NCI-H460 (cell line): ENCODE results near the gene OR10S1. TPM values are rescaled to one million over a fixed set of nuclear protein-coding genes. Genes with fewer than 3 reads are reported as not detected.
"Not testable (repeated sequence)": the region's sequence is repeated elsewhere in the genome, so short reads cannot be mapped to it uniquely, and the experiment has no call there.

ENCODE experiments used
- DNase-seq: peaks from one replicate; pipeline ENCODE4 v3.0.0-alpha.2; 2016; ENCODE audit warnings: low read depth; ENCODE audit errors: extremely low read depth
- polyA plus RNA-seq: library from polyadenylated mRNA; depleted of rRNA; stranded (reverse); fragments of >200 nt; gene quantifications from 2 replicates; pipeline ENCODE4 v1.2.3, GENCODE V29; 2014; cell fraction: nucleus; rRNA removed
- total RNA-seq: library from RNA; depleted of rRNA; stranded (reverse); fragments of >200 nt; shearing (Covaris generic); gene quantifications from 2 replicates; pipeline ENCODE4 v1.2.3, GENCODE V29; 2014; rRNA removed

OR10S1 gene, protein sequence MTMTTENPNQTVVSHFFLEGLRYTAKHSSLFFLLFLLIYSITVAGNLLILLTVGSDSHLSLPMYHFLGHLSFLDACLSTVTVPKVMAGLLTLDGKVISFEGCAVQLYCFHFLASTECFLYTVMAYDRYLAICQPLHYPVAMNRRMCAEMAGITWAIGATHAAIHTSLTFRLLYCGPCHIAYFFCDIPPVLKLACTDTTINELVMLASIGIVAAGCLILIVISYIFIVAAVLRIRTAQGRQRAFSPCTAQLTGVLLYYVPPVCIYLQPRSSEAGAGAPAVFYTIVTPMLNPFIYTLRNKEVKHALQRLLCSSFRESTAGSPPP
- total RNA-seq: not detected in 2 replicates
- not detected in 2 replicates for polyA plus RNA-seq

DNA sequence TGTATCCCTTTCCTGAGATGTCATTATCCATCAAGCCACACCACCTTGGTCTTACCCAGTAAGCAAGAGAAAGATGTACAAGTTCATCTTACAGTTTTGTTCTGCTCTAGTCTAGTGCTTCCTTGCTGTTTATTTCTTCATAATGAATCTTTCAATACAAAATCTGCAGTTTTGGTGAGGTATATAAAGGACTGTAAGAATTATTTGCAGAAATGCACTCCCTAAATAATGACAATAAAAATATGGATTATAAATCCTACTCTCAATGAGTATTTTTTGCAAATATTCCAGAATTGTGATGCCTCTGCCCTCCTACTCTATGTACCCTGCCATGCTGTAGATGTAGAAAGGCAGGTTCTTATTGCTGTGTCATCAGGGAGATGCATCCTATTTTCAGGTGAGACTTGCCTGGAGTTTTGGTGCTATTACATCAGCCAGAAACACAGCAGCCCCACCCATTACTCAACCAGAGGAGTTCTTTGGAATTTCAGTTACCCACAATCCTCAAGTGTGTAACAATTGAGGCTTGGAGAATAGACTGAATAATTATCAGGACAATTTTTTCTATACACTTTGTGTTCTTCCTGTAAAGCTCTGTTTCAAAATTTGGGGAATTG lies at the start of gene OR10S1:
Gene OR10S1, minus strand, starts transcription at position 51 of the 617 bp plus-strand sequence. CDS start 117 bp downstream, outside the sequence.
- DNase-seq: peak; percentile 7

DNA sequence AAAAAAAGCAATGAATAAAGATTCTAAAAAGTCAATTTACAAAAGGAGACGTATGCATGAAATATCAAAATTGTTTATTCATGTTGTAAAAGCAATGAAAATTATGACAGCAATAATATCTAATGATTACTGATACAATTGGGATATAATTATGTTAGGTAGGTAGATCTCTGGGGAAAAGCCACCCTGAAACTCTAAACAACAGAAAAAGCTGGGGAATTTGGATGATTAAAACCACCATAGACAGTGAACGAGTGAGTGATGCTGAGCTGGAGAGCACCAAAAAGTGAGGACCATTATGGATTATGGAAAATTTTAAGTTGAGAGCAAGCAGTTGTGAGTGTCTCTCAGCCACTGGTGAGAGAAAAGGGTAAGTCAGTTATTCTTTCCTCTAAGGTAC lies 48.9 kb upstream of the OR10S1 start, which contains the start of gene OR10G8:
Gene OR10G8, plus strand, starts transcription at position 301 of the 400 bp plus-strand sequence. CDS start 2,825 bp downstream, outside the sequence.
- DNase-seq: no peak

DNA sequence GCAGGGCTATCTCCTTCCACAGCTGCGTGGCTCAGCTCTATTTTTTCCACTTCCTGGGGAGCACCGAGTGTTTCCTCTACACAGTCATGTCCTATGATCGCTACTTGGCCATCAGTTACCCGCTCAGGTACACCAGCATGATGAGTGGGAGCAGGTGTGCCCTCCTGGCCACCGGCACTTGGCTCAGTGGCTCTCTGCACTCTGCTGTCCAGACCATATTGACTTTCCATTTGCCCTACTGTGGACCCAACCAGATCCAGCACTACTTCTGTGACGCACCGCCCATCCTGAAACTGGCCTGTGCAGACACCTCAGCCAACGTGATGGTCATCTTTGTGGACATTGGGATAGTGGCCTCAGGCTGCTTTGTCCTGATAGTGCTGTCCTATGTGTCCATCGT lies 38.3 kb upstream of the OR10S1 start:
- not testable (repeated sequence) for DNase-seq

DNA sequence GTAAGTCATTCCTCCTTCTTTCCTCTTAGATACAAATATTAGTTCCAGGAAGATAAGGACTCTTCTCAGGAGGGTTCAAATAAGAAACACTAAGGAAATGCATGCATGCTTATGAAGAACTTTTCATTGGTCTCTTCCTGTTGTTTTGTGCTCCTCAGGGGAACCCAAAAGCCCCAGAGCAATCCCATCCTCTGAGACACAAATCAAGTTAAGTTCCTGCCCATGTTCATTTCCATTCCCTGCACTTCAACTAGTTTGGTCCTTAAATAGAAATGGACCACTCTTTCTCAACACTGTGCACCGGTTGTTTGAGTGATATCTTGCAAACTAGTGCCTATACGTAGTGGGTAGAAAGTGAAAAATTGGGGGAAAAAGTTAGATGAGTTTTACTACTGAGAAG lies 35.1 kb upstream of the OR10S1 start, which contains the start of gene OR10G4:
Gene OR10G4, plus strand, starts transcription at position 301 of the 400 bp plus-strand sequence. CDS start 2,578 bp downstream, outside the sequence.
- no peak for DNase-seq

DNA sequence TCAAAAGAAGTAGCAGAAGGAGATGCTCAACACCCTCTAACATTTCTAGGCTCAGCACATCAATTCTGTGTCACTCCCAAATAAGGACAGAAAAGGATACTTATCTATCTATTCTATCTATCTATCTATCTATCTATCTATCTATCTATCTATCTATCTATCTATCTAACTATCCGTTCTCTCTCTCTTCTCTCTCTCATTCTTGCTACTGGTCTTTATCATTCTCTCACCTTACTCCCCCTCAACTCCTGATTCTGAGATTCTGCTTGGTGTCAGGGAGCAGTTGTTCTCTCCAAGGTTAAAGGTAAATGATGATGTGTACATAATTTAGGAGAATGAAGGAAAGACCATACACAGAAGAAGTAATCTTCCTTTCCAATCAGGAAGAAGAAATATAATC lies 17.5 kb upstream of the OR10S1 start, which contains the start of gene OR10G6:
Gene OR10G6, minus strand, starts transcription at position 43 of the 400 bp plus-strand sequence. Its CDS starts 0 bp downstream, at position 43.
- no peak for DNase-seq

DNA sequence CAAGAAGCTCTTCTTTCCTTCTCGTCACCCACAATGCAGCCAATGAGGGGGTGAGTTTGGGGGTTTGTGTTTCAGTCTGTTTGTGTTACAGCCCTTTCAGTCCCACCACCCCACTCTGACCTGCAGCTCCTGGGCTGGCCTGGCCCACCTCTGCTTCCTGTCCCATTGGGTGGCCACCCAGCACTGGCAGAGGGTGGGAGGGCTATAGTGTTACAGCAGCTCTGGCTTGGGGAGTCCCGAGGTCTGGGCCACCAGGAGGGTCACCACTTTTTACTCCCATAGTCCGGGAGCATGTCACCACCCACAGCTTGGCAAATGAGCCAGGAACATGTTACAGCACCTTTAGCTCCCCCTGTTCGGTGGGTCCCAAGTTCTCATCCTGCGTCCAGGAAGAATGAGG lies 1.7 kb upstream of the OR10S1 start:
- no peak for DNase-seq

DNA sequence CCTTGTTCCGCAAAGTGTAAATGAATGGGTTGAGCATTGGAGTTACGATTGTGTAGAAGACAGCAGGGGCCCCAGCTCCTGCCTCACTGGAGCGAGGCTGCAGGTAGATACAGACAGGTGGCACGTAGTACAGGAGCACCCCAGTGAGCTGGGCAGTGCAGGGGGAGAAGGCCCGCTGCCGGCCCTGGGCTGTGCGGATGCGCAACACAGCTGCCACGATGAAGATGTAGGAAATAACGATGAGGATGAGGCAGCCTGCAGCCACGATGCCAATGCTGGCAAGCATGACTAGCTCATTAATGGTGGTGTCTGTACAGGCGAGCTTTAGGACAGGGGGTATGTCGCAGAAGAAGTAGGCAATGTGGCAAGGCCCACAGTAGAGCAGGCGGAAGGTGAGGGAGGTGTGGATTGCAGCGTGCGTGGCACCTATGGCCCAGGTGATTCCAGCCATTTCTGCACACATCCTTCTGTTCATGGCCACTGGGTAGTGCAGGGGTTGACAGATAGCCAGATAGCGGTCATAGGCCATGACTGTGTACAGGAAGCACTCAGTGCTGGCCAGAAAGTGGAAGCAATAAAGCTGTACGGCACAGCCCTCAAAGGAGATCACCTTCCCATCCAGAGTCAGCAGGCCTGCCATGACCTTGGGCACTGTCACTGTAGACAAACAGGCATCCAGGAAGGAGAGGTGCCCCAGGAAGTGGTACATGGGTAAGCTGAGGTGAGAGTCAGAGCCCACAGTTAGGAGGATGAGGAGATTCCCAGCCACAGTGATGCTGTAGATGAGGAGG lies 616 bp downstream of the OR10S1 start:
- no peak for DNase-seq

DNA sequence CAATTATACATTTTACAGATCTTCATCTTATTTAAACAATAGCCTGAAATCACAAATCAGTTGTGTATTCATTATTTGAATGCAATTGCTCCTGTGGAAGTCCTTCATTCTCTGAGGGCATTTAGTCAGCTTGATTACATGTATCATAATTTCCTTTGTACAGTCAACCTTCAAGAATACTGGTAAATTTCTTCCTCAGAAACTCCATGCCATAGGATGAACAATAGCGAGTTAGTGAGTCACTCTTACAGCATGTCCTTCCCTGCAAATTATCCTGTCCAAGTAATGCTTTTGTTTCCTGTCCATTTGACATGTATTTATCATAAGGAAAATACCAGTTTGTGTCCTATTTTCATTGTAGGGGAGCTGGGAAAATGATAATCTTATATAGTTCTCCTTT lies 3.8 kb downstream of the OR10S1 start:
- DNase-seq: no peak

DNA sequence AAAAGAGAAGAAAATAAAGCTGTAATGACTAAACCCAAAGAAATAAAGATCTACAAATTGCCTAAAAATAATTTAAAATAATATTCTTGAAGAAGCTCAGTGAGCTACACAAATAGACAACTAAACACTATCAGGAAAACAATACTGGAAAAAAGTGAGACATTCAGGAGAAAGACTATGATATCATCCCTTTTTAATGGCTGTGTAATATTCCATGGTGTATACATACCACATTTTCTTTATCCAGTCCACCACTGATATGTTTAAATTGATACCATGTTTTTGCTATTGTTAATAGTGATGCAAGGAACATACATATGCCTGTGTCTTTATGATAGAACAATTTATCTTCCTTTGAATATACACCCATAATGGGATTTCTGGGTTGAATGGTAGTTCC lies 20.8 kb downstream of the OR10S1 start:
- DNase-seq: no peak

DNA sequence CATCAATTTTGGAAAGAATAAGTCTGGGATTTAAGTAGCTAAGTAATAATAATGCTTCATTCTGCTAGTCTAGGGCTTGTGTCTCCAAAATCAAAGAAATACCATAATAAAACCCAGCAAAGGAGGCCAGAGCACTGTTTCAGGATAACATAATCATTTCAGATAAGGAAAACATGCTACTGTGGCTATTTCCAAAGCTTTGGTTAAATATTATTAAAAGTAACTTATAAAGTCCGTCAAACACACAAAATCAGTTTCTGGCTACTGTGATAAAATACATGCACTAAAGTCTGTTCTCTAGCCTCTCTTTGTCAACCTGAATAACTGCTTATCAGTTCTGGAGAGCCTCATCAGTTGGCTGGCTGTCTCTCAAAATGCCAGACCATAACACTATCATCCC lies 32.4 kb downstream of the OR10S1 start:
- DNase-seq: no peak

DNA sequence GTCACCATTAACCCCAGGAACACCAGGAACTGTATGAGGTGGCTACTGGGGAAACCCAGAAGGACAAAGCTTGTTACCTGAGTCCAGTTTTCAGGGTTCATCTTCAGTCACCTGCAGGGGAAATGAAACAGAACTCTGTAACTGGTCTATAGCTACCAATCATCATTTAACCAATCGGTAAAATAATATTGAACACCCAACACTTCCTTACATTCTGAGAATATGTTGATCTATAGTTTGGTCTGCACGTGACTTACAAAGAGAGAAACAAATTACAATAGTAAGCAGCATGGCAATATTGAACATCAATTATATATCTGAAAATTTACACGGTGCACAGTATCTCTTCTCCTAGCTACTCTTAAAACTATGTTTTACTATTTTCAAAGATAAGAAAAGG lies 33.8 kb downstream of the OR10S1 start, which contains the start of gene OR6T1:
Gene OR6T1, minus strand, starts transcription at position 101 of the 400 bp plus-strand sequence. Its CDS starts 0 bp downstream, at position 101.
- DNase-seq: no peak

DNA sequence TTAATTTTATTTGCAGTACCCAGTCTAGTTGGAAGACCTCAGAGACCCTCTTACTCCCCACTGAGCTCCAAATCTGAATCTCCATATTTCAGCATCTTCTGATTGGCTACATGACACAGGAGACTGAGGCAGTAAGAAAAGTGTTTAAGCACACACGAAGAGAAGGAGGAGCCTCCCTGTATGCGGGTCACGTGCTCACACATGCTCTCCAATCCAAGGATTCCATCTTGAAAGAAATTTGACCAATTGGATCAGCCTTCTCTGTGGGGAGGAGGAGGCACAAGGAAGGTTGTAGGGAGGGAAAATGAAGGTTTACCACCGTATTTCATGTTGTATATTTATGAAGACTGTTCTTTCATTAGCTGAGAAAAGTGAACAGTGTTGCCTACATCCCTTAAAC lies 35.2 kb downstream of the OR10S1 start:
- no peak for DNase-seq

DNA sequence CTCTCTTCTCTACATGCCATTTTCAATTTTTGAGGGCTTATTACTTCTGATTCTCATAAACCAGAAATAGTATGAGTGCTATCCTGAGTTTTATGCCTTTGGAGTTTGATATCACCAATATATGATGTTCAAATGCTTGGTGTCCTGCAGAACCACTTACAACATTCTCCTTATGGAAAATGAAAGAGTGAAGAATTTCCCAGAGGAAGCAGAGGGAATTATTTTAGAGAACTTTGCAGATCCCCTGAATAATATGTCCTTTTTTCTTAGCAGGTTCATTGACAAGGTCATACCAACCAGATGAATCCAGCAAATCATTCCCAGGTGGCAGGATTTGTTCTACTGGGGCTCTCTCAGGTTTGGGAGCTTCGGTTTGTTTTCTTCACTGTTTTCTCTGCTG lies 38.3 kb downstream of the OR10S1 start, which contains the start of gene OR4D5:
Gene OR4D5, plus strand, starts transcription at position 301 of the 400 bp plus-strand sequence. Its CDS starts 0 bp downstream, at position 301.
- DNase-seq: no peak

Other genes with a start within 250 kb of the OR10S1 start
- 10.7 and 12.2 TPM in 2 replicates for gene ZNF202, start 236.1 kb downstream of the OR10S1 start, total RNA-seq
- gene OR6X1, start 223.3 kb downstream of the OR10S1 start, total RNA-seq: not detected in 2 replicates
- not detected in 2 replicates for gene OR6M1, start 171.4 kb downstream of the OR10S1 start, total RNA-seq
- gene TMEM225, start 92.1 kb downstream of the OR10S1 start, total RNA-seq: not detected in 2 replicates
- not detected in 2 replicates for gene OR8D4, start 75.6 kb downstream of the OR10S1 start, total RNA-seq
- not detected in 2 replicates for gene OR4D5, start 38.2 kb downstream of the OR10S1 start, total RNA-seq
- not detected in 2 replicates for gene OR6T1, start 33.9 kb downstream of the OR10S1 start, total RNA-seq
- not detected in 2 replicates for gene OR10G6, start 17.4 kb upstream of the OR10S1 start, total RNA-seq
- gene OR10G4, start 35.2 kb upstream of the OR10S1 start, total RNA-seq: not detected in 2 replicates
- gene OR10G9, start 45.2 kb upstream of the OR10S1 start, total RNA-seq: not detected in 2 replicates
- gene OR10G8, start 49.0 kb upstream of the OR10S1 start, total RNA-seq: not detected in 2 replicates
- gene OR10G7, start 63.5 kb upstream of the OR10S1 start, total RNA-seq: not detected in 2 replicates
- 15.8 and 16.4 TPM in 2 replicates for gene VWA5A, start 137.7 kb upstream of the OR10S1 start, total RNA-seq
- not detected in 2 replicates for gene OR10D3, start 205.6 kb upstream of the OR10S1 start, total RNA-seq